Esophagus squamous epithelium (tissue), 4 donors: Measurements from ENCODE around the gene DTX3L.

Source experiments
- POLR2A ChIP-seq, 4 donors: fragments of 450-650 bp; IDR thresholded peaks; one replicate each; pipeline ENCODE4 v1.6.1; 2017; ENCODE audit warnings: antibody characterized with exemption in 4 of 4, mild to moderate bottlenecking in 4 of 4, moderate library complexity in 3 of 4
- TF ChIP-seq, protein P1 (sequence below), 6 experiments: fragments of 450-650 bp in 4 of 6; fragments of 200-600 bp in 2 of 6; sonication (generic) in 2 of 6; IDR thresholded peaks; one replicate each; pipeline ENCODE4 v1.5.1; 2016 to 2019; ENCODE audit warnings: antibody characterized with exemption in 6 of 6, mild to moderate bottlenecking in 4 of 6, moderate library complexity in 4 of 6

- TF ChIP-seq, protein P1, sequence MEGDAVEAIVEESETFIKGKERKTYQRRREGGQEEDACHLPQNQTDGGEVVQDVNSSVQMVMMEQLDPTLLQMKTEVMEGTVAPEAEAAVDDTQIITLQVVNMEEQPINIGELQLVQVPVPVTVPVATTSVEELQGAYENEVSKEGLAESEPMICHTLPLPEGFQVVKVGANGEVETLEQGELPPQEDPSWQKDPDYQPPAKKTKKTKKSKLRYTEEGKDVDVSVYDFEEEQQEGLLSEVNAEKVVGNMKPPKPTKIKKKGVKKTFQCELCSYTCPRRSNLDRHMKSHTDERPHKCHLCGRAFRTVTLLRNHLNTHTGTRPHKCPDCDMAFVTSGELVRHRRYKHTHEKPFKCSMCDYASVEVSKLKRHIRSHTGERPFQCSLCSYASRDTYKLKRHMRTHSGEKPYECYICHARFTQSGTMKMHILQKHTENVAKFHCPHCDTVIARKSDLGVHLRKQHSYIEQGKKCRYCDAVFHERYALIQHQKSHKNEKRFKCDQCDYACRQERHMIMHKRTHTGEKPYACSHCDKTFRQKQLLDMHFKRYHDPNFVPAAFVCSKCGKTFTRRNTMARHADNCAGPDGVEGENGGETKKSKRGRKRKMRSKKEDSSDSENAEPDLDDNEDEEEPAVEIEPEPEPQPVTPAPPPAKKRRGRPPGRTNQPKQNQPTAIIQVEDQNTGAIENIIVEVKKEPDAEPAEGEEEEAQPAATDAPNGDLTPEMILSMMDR (IDR thresholded peaks at IDR 0.05) = no peak
- TF ChIP-seq POLR2A (IDR thresholded peaks at IDR 0.05) = no peak
These were observed 49.1 kb upstream of the DTX3L start for GRCh38 chr3:122515020-122515468.
